Lower leg skin (tissue), 4 donors: ENCODE results near the gene ADD1. TPM values are rescaled to one million over a fixed set of nuclear protein-coding genes. Genes with fewer than 3 reads are reported as not detected.

Experiments
- DNase-seq, 2 donors: peaks; one replicate each; pipeline ENCODE4 v3.0.0-alpha.2; 2019; ENCODE audit warnings: low spot score in 2 of 2
- H3K4me3 ChIP-seq: fragments of 200-600 bp; sonication (generic); 2 replicates; pipeline ENCODE4 v1.5.1; 2017; ENCODE audit warnings: mild to moderate bottlenecking, low read depth; ENCODE audit not compliant: poor library complexity, severe bottlenecking
- POLR2A ChIP-seq, 2 donors: fragments of 450-650 bp; IDR thresholded peaks; one replicate each; pipeline ENCODE4 v1.6.1; 2016 to 2017; ENCODE audit warnings: antibody characterized with exemption in 2 of 2, mild to moderate bottlenecking in 1 of 2, moderate library complexity in 1 of 2
- WGBS, 2 donors: methylation state at CpG; one replicate each; pipeline ENCODE4 v1.1.5; 2018; 5-methylcytosine and 5-hydroxymethylcytosine counted together
- intact Hi-C: fragments of 100-400 bp; cut with DNase I; formaldehyde crosslinking; loops from one replicate; pipeline ENCODE4 v1.15.0; 2023; ENCODE audit warnings: low total_unique reads
- total RNA-seq, 4 donors: library from RNA; depleted of rRNA; stranded (reverse); fragments of >200 nt; gene quantifications; one replicate each; pipeline ENCODE4 v1.1.0, GENCODE V29; 2016
- TF ChIP-seq, protein P1 (sequence below), 3 donors: fragments of 450-650 bp; IDR thresholded peaks; one replicate each; pipeline ENCODE4 v1.5.1; 2016; ENCODE audit warnings: antibody characterized with exemption in 3 of 3, mild to moderate bottlenecking in 3 of 3, moderate library complexity in 2 of 3

Gene ADD1
- total RNA-seq, 4 donors from 2014 or later = 102 to 153 (median 135) TPM

DNA sequence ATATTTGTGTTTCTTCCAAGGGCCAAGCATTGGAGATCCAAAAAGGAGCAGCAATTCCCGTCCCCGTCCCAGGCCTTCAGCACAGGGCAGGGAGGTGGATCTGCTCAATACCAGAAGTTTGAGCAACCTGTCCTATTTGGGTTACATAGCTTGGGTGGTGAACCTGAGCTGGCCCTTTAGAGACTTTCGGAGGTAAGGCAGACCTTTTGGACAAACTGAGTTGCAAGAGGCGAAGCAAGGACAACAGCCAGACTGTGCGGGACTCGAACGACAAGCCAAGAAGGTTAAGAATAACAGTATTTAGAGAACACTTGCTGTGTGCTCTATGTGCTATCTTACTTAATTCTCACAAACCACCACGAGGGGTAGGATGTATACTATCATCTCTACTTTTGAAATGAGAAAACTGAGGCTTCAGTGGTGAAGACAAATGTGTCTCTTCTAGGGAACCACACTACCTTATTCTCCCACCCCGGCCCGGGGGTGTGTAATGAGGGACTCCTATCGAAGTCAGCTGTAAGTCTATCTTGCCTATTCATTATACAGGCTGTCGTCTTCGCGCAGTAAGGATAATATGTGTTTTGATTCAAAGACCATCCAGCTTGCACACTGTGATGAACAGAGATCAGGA lies 118.3 kb downstream of the ADD1 start:
- DNase-seq = no peak
- H3K4me3 ChIP-seq = no peak overlapping the region
- TF ChIP-seq POLR2A (IDR thresholded peaks at IDR 0.05) = no peak
- TF ChIP-seq, protein P1, sequence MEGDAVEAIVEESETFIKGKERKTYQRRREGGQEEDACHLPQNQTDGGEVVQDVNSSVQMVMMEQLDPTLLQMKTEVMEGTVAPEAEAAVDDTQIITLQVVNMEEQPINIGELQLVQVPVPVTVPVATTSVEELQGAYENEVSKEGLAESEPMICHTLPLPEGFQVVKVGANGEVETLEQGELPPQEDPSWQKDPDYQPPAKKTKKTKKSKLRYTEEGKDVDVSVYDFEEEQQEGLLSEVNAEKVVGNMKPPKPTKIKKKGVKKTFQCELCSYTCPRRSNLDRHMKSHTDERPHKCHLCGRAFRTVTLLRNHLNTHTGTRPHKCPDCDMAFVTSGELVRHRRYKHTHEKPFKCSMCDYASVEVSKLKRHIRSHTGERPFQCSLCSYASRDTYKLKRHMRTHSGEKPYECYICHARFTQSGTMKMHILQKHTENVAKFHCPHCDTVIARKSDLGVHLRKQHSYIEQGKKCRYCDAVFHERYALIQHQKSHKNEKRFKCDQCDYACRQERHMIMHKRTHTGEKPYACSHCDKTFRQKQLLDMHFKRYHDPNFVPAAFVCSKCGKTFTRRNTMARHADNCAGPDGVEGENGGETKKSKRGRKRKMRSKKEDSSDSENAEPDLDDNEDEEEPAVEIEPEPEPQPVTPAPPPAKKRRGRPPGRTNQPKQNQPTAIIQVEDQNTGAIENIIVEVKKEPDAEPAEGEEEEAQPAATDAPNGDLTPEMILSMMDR (IDR thresholded peaks at IDR 0.05) = no peak
- intact Hi-C loops = no loop called here
- WGBS, 2 donors = 36 to 41% methylated on average over 14 of the region's 14 CpGs

DNA sequence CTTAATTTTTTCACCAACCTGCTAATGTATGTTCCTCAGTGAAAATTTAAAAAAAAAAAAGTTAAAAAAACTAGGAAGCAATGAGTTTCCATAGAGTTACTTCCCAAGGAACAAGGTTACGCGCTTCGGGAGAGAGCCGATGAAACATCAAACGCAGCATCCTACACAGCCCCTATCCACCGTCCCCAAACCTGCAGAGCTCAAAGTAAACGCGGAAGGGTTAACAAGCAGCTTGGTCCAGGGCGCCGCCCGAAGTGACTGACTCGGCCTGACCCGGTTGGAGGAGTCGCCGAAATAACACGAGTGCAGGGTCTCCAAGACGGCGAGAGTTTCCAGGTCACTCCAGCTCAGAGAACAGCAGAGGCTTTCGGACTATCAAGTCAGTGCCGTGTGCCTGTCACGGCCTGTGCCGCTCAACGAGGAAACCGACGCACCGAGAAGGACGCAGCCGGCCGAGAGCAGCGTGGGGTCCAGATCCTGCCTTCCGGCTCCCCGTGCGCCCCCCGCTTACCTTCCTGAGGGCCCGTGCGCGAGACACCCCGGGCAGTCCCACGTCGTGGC lies 119.0 kb downstream of the ADD1 start:
- 1% methylated on average over 20 to 28 of the region's 40 CpGs for WGBS, 2 donors

DNA sequence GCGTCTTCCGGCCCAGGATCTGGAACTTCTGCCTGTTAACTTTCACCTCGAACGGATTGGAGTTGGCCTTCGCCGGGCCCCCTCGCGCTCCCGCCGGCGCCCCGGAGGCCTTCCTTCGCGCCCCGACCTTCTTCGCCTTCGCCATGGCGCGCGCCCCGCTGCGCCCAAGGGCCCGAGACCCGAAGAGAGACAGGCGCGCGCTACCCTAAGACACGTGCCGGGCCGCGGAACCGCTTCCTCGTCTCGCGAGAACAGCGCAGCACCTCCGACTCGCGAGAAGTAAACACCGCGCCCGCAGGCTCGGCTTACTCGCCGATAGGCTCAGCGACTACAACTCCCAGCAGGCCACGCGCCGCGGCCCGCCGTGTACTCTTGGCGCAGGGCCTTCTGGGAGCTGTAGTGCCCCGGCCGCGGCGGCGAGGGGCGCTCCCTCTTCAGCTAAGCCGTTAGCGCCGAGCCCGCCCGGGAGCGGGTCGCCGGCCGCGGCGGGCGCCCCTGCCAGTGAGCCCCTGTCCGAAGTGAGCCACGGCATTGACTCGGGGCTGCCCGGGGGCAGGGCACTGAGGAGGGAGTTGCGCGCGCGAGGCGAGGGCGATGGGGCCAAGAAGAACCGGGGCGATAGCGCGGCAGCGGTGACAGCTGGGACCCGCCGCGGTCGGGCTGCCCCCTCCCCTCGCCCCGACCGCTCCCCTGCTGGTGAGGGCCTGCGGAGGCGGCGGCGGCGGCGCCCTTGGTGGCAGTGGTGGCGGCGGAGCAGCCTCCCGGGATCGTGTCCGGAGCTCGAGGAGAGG lies 119.7 kb downstream of the ADD1 start, which contains the start of the genes GRK4 and NOP14:
TSS of gene GRK4 (plus strand) at position 397 of the 791 bp plus-strand sequence. CDS start 500 bp downstream, outside the sequence.
TSS of gene NOP14 (minus strand) at position 232 of the 791 bp plus-strand sequence. CDS start at position 145, 87 bp downstream.
- peak; percentile 96 to 99 for DNase-seq
- 2% methylated on average over 9 of the region's 105 CpGs; no CpG with 5 or more reads in 1 of the 2 donors for WGBS, 2 donors
- TF ChIP-seq, protein P1 (IDR thresholded peaks at IDR 0.05) = no peak
- no peak for TF ChIP-seq POLR2A (IDR thresholded peaks at IDR 0.05)
- intact Hi-C loops = no loop called here
- H3K4me3 ChIP-seq = peak within 1 kb of the TSS; percentile 91

More for the DNA sequence above, 119.0 kb downstream of the ADD1 start:
- no peak for DNase-seq
- no peak for TF ChIP-seq POLR2A (IDR thresholded peaks at IDR 0.05)
- TF ChIP-seq, protein P1 (IDR thresholded peaks at IDR 0.05) = no peak
- intact Hi-C loops = no loop called here
- peak overlapping the region; percentile 91 for H3K4me3 ChIP-seq

DNA sequence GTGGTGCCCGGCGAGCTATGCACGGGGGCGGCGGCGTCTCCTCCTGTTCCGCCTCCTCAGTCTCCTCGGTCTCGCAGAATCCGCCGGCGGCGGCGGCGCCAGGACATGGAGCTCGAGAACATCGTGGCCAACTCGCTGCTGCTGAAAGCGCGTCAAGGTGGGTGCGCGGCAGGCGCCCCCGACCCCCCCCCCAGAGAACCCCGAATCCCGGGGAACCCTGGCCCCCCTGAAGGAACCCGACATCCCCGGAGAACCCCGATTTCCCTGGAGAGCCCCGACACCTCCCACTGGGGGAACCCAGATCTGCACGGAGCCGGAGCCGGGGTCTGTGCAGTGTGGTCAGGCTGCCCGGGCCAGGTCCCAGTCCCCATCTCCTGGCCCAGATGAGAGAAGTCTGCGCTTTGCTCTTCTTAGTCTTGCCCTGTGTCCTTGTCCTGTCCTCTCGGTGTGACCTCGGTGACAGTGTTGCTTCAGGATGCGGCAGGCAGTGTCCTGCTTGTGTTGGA lies 120.4 kb downstream of the ADD1 start:
- 2 to 3% methylated on average over 18 to 24 of the region's 38 CpGs for WGBS, 2 donors
- no peak for TF ChIP-seq POLR2A (IDR thresholded peaks at IDR 0.05)
- TF ChIP-seq, protein P1 (IDR thresholded peaks at IDR 0.05) = no peak
- H3K4me3 ChIP-seq = peak overlapping the region; percentile 91
- no peak for DNase-seq
- intact Hi-C loops = no loop called here

DNA sequence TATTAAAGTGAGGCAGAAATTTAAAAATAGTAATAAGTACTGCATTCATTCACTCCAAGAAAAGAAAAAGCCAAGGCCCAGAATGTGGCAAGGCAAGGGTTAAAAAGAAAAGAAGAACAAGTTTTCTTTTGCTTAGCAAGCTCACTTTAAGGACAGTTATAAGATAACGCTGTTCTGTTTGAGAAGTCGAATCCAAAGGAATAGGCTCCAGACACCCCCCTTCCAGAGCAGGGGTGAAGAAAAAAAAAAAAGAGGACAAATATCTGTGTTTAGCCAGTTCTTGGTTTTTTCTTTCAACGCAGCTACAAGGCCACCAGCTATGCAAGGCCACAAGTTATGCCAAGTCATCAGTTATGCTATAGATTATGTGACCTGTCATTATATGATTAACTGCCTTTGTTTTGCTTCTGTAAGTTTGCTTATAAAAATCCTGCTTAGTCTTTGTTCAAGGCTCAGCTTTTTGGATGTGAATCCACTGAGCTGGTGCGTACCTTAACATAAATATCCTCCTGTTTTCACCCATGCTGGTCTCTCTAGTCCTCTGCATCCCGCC lies 121.1 kb downstream of the ADD1 start:
- 55 to 63% methylated on average over 5 of the region's 5 CpGs for WGBS, 2 donors
- intact Hi-C loops = no loop called here
- H3K4me3 ChIP-seq = no peak overlapping the region
- DNase-seq = no peak
- no peak for TF ChIP-seq POLR2A (IDR thresholded peaks at IDR 0.05)
- TF ChIP-seq, protein P1 (IDR thresholded peaks at IDR 0.05) = no peak
